ENCODE results near the gene GALNT17. TPM values are rescaled to one million over a fixed set of nuclear protein-coding genes. Genes with fewer than 3 reads are reported as not detected.
"Not testable (repeated sequence)": the region's sequence is repeated elsewhere in the genome, so short reads cannot be mapped to it uniquely, and the experiment has no call there.

GALNT17 gene
- total RNA-seq, 1 experiment from 2014 or later: not detected

DNA sequence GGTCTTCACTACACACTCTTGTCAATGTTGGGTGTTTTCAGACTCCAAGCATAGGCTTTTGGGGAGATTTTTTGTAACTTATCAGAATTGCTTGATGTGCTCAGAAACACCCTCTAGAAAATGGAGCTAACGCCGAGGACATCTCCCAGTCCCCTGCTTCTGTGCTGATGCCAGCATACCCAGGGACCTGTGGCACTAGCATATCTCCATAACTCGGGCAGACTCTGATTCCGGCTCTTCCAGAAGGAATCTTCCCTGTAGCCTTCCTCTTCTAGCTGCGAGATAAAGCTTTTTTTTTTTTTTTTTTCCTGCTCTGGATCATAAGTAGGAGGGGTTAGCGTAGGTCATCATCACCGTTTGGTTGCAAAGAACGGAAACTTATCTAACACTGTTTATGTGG is 434.4 kb downstream of the GALNT17 start:
- Histone ChIP-seq H3K4me1 (replicated peaks) (no peaks in the 10 kb centered on the region), H3K9me3 (replicated peaks) (peaks cover 4% of the 10 kb centered on the region; the same call in 1 of the 2 replicates), H3K36me3 (no peaks in the 10 kb centered on the region), H3K27ac (no peak overlapping the region), H3K4me3 (no peak overlapping the region), H3K27me3 (replicated peaks) (no peaks in the 10 kb centered on the region)
- DNase-seq (ENCODE audit: low read depth in 1 of 2, low spot score in 2 of 2): no peak

DNA sequence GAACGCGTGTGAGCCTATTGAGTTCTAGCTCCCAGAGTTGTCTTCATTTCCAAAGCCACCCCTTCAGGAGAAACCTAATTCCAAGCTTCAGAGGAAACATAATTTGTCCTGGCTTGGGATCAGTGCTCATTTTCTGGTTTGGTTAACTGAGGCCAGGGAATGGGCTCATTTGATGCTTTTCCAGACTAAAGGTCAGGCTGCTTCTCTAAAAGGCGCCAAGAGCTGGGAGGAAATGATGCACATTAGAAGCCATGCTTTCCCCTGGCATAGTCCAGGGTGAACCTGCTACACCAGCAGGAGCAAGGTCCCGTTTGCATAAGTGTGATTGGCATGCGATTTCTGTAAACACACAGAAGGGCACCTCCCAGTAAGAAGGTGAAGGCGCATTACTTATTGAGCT is 435.0 kb downstream of the GALNT17 start:
- Histone ChIP-seq H3K4me1 (replicated peaks) (no peaks in the 10 kb centered on the region), H3K4me3 (no peak overlapping the region), H3K9me3 (replicated peaks) (peaks cover 4% of the 10 kb centered on the region; the same call in 1 of the 2 replicates)

DNA sequence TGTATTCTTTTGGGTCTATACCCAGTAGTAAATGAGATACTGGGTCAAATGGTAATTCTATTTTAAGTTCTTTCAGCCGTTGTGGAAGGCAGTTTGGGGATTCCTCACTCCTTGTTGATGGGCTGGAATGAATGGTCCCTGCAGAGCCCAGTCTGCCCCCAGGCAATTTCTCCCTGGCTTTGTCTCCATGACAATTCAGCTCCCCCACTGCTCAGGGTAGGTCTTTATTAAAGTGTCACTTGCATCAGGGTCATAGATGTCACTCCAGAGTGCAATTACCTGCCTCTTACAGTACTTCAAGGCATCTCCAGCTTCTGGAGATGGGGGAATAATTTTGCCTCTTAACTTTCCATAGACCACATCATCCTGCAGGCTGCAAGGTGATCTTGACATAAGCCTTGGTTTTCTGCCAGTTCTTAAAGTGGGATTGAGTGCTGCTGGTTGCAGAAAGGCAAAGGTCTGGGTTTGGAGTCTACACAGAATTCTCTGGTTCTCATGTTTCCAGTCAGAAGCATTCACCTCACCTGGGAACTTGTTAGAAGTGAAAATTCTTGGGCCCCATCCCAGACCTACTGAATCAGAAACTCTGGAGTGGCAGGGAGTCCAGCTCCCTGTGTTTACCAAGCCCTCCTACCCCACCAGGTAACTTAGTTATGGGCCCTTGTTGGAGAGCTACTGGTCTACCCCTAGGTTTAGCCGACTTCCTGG is 442.4 kb downstream of the GALNT17 start:
- Histone ChIP-seq H3K4me3 (no peak overlapping the region), H3K9me3 (replicated peaks) (no peaks in the 10 kb centered on the region), H3K36me3 (no peaks in the 10 kb centered on the region), H3K27me3 (replicated peaks) (no peaks in the 10 kb centered on the region), H3K4me1 (replicated peaks) (no peaks in the 10 kb centered on the region), H3K27ac (no peak overlapping the region)
- DNase-seq (ENCODE audit: low read depth in 1 of 2, low spot score in 2 of 2): no peak

More for the DNA sequence above, 435.0 kb downstream of the GALNT17 start:
- H3K27ac ChIP-seq: no peak overlapping the region
- no peaks in the 10 kb centered on the region for H3K36me3 ChIP-seq
- DNase-seq (ENCODE audit: low read depth in 1 of 2, low spot score in 2 of 2): no peak
- no peaks in the 10 kb centered on the region for H3K27me3 ChIP-seq (replicated peaks)

DNA sequence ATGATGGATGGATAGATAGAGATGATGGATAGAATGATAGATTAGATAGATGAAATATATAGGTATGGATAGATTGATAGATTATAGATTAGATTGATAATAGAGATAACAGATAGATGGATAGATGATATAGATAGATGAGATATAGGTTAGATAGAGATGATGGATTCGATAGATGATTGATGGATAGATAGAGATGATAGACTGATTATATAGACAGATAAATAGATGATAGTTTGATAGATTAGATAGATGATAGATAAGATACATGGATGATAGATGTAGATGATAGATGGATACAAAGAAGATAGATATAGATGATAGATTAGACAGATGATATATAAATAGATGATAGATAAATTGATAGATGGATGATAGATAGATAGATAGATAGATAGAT is 448.1 kb downstream of the GALNT17 start:
- H3K27ac ChIP-seq: no peak overlapping the region
- H3K4me3 ChIP-seq: no peak overlapping the region
- H3K36me3 ChIP-seq: no peaks in the 10 kb centered on the region
- H3K9me3 ChIP-seq (replicated peaks): peaks cover 4% of the 10 kb centered on the region; the same call in 1 of the 2 replicates
- no peaks in the 10 kb centered on the region for H3K27me3 ChIP-seq (replicated peaks)
- no peak for DNase-seq (ENCODE audit: low read depth in 1 of 2, low spot score in 2 of 2)
- H3K4me1 ChIP-seq (replicated peaks): no peaks in the 10 kb centered on the region

DNA sequence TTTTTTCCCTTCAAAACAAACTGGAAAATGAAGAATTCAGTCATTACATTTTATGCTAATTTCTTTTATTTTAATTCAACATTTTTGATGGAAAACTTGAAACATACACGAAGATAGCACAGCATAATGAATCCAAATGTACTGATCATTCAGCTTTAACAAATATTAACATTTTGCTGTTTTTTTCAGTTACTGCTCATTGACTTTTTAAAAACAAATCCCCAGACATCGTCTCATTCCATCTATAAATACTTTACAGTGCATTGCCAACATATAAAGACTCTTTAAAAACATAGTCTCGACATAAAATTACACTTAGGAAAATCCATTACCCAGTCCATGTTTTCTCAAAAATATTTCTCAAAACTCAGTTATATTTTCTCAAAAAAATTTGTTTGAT is 452.3 kb downstream of the GALNT17 start:
- H3K4me3 ChIP-seq: no peak overlapping the region
- H3K9me3 ChIP-seq (replicated peaks): peaks cover 4% of the 10 kb centered on the region; the same call in 1 of the 2 replicates
- no peaks in the 10 kb centered on the region for H3K4me1 ChIP-seq (replicated peaks)
- no peak overlapping the region for H3K27ac ChIP-seq
- H3K36me3 ChIP-seq: no peaks in the 10 kb centered on the region
- no peak for DNase-seq (ENCODE audit: low read depth in 1 of 2, low spot score in 2 of 2)
- no peaks in the 10 kb centered on the region for H3K27me3 ChIP-seq (replicated peaks)

DNA sequence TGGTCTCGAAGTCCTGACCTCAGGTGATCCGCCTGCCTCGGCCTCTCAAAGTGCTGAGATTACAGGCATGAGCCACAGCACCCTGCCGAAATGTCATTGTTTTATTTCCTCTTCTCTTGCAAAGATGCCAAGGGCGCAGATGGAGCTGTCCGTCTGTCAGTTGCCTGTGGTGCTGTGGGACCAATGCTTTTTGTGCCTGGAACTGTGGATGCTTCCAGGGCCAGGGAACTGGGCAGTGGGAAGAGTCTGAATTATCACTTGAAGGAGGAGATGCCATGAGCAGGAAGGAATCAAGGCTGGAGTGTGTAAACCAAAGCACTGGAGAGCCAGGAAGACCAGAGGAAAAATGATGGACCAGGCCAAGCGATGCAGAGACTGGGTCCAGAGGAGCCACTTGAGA is 459.9 kb downstream of the GALNT17 start:
- Histone ChIP-seq H3K36me3 (no peaks in the 10 kb centered on the region), H3K4me3 (no peak overlapping the region)
- no peak for DNase-seq (ENCODE audit: low read depth in 1 of 2, low spot score in 2 of 2)

DNA sequence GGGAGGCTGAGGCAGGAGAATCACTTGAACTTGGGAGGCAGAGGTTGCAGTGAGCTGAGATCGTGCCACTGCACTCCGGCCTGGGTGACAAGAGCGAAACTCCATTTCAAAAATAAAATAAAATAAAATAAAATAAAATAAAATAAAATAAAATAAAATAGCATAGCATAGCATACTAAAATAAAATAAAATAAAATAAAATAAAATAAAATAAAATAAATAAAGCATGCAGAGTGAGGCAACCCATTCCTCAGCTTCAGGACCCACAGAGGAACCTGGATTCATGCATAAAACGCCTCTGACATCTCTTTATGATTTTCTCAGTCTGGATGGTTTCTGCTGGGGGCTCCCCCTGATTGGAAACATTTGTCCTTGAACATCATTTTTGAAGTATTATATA is 460.4 kb downstream of the GALNT17 start:
- not testable (repeated sequence) for H3K27me3 ChIP-seq (replicated peaks); DNase-seq (ENCODE audit: low read depth in 1 of 2, low spot score in 2 of 2); H3K4me3 ChIP-seq; H3K9me3 ChIP-seq (replicated peaks); H3K27ac ChIP-seq; H3K4me1 ChIP-seq (replicated peaks); H3K36me3 ChIP-seq

More for the DNA sequence above, 459.9 kb downstream of the GALNT17 start:
- Histone ChIP-seq H3K27ac (no peak overlapping the region), H3K4me1 (replicated peaks) (no peaks in the 10 kb centered on the region), H3K27me3 (replicated peaks) (no peaks in the 10 kb centered on the region), H3K9me3 (replicated peaks) (0 out of 2 replicates have a peak, but pooled peaks cover 2% of the 10 kb centered on the region)

DNA sequence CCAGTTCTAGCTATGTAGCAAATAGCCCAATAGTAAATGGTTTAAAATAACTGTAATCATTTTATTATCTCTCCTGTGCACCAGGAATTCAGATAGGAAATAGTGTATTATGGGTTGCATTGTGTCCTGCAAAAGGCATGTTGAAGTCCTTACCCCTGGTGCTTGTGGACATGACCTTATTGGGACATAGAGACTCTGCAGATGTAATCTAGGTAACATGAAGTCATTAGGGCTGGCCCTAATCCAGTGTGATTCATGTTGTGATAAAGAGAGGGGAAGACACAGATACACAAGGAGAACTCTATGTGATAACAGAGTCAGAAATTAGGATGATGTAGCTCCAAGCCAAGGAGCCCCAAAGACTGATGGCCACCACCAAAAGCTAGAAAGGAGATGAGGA is 462.8 kb downstream of the GALNT17 start:
- Histone ChIP-seq H3K9me3 (replicated peaks) (no peaks in the 10 kb centered on the region), H3K36me3 (no peaks in the 10 kb centered on the region), H3K27ac (no peak overlapping the region), H3K27me3 (replicated peaks) (no peaks in the 10 kb centered on the region), H3K4me3 (no peak overlapping the region), H3K4me1 (replicated peaks) (no peaks in the 10 kb centered on the region)
- no peak for DNase-seq (ENCODE audit: low read depth in 1 of 2, low spot score in 2 of 2)

DNA sequence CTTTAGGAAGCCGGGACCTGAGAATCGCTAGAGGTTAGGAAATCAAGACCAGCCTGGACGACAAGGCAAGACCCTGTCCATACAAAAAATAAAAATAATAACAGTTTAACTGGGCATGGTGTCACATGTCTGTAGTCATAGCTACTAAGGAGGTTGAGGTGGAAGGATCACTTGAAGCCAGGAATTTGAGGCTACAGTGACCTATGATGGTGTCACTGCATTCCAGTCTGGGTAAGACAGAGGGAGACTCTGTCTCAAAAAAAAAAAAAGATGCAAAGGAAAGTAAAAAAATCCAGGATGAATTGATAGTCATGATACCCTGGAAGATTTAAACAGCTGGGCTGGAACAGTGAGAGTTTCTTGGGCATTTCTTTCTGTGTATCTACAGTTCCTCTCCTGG is 463.2 kb downstream of the GALNT17 start:
- Histone ChIP-seq H3K4me1 (replicated peaks) (no peaks in the 10 kb centered on the region), H3K4me3 (no peak overlapping the region), H3K9me3 (replicated peaks) (0 out of 2 replicates have a peak, but pooled peaks cover 3% of the 10 kb centered on the region), H3K27me3 (replicated peaks) (no peaks in the 10 kb centered on the region), H3K36me3 (no peaks in the 10 kb centered on the region), H3K27ac (no peak overlapping the region)
- DNase-seq (ENCODE audit: low read depth in 1 of 2, low spot score in 2 of 2): no peak

DNA sequence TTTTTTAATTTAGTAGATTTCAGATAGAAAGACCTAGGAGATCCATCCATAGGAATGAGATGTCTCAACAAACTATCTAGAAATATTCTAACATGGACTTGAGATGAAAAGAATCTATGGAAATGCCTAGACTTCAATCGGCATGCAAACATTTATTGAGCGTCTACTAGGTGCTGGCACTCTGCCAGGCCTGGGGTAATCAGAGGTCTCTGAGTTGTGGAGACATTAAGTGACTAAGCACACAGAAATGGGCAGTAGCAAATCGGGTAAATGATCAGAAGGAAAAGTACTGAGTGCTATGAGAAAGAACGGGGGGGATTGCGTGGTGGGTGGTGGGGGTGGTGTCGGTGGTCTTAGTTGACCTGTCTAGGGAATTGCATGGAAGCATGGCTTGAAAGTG is 466.6 kb downstream of the GALNT17 start:
- H3K4me1 ChIP-seq (replicated peaks): no peaks in the 10 kb centered on the region
- DNase-seq (ENCODE audit: low read depth in 1 of 2, low spot score in 2 of 2): no peak

DNA sequence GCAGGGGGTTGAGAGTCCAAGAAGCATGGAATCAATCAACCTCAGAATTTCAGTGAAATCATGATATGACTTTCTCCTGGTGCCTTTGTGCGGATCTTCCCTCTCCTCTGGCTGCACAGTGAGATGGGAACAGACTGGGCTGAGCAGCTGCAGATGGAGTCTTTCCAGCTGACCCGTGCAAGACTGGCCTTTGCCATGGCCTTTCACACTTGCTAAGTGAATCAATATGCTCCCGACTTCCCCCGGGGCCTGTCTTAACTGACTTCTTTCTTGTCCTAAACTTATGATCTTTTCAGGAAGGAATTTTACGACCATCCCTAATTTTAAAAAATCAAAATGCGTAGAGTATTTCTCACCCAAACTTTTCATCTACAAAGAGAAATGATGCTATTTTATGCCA is 469.9 kb downstream of the GALNT17 start:
- 0 out of 2 replicates have a peak, but pooled peaks cover 3% of the 10 kb centered on the region for H3K9me3 ChIP-seq (replicated peaks)
- H3K4me1 ChIP-seq (replicated peaks): no peaks in the 10 kb centered on the region
- H3K36me3 ChIP-seq: no peaks in the 10 kb centered on the region
- no peak for DNase-seq (ENCODE audit: low read depth in 1 of 2, low spot score in 2 of 2)
- no peak overlapping the region for H3K4me3 ChIP-seq
- no peak overlapping the region for H3K27ac ChIP-seq
- no peaks in the 10 kb centered on the region for H3K27me3 ChIP-seq (replicated peaks)

More for the DNA sequence above, 466.6 kb downstream of the GALNT17 start:
- no peak overlapping the region for H3K27ac ChIP-seq
- 0 out of 2 replicates have a peak, but pooled peaks cover 3% of the 10 kb centered on the region for H3K9me3 ChIP-seq (replicated peaks)
- H3K4me3 ChIP-seq: no peak overlapping the region
- H3K27me3 ChIP-seq (replicated peaks): no peaks in the 10 kb centered on the region
- no peaks in the 10 kb centered on the region for H3K36me3 ChIP-seq

DNA sequence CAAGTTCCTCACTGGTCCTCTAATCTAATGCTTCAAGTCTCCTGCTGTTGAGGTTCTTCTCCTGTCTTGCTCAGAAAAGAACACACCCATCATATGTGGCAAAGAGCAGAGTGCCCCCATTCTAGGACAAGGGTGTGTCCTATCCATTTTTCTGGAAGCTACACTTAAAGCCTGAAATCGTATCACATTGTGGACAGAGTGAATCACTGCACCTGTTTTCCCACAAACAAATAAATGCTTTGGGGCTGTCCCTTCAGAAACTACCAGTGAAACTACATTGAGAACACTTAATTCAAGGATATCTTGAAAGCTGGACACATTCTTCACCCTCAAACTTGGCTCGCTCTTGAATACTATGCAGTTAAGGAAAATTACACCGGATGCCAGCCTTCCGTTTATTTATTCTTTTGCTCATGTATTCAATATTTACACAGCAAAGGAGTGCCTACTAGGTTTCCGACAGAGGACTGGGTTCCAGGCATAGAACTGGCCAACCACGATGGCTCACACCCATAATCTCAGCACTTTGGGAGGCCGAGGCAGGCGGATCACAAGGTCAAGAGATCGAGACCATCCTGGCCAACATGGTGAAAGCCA is 473.0 kb downstream of the GALNT17 start:
- H3K4me3 ChIP-seq: no peak overlapping the region
- peaks cover 1% of the 10 kb centered on the region; the same call in 1 of the 2 replicates for H3K9me3 ChIP-seq (replicated peaks)
- no peak for DNase-seq (ENCODE audit: low read depth in 1 of 2, low spot score in 2 of 2)
- H3K36me3 ChIP-seq: no peaks in the 10 kb centered on the region
- H3K27ac ChIP-seq: no peak overlapping the region
- H3K27me3 ChIP-seq (replicated peaks): no peaks in the 10 kb centered on the region
- H3K4me1 ChIP-seq (replicated peaks): no peaks in the 10 kb centered on the region

DNA sequence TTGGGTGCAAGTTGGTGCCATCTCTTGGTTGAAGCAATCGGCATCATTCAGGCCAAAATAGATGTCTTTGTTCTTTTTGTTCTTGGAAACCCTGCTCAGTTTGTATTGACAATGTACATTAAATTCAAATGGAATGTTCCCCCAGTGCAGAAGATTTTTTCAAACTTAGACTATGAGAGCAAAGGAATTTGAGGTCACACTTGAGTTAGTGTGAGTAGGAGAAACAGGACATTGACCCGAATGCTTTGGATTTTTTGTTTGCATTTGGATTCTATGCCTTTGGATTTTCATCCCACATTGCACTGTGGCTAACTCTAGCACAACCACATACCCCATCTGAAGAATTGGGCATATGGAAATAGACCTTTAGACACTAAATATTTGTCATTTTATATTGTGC is 480.0 kb downstream of the GALNT17 start:
- Histone ChIP-seq H3K4me1 (replicated peaks) (no peaks in the 10 kb centered on the region), H3K27me3 (replicated peaks) (no peaks in the 10 kb centered on the region), H3K27ac (no peak overlapping the region), H3K9me3 (replicated peaks) (no peaks in the 10 kb centered on the region; the same call in 1 of the 2 replicates), H3K36me3 (no peaks in the 10 kb centered on the region), H3K4me3 (no peak overlapping the region)
- DNase-seq (ENCODE audit: low read depth in 1 of 2, low spot score in 2 of 2): no peak

DNA sequence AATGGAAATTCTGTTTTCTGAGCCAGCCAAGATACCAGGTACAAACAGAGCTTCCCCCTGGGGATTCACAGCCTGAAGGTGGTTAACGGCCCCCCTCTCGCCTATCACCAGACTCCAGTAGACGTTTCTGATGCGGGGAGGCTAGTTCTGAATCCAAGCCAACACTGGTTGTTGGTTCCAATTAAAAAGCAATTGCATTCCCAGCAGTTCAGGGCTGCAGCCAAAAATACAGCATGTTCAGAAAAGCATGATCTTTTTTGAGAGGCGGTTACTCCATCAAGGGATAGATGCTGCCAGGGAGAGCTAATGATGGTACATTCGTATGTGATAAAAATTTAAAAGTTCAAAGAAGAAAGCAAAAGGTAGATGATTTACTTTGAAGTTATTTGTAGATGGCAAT is 481.0 kb downstream of the GALNT17 start:
- Histone ChIP-seq H3K9me3 (replicated peaks) (no peaks in the 10 kb centered on the region; the same call in 1 of the 2 replicates), H3K27me3 (replicated peaks) (no peaks in the 10 kb centered on the region), H3K4me1 (replicated peaks) (no peaks in the 10 kb centered on the region), H3K36me3 (no peaks in the 10 kb centered on the region), H3K4me3 (no peak overlapping the region), H3K27ac (no peak overlapping the region)
- DNase-seq (ENCODE audit: low read depth in 1 of 2, low spot score in 2 of 2): no peak

All from SJSA1 (cell line).